K562 (cell line): Measurements from ENCODE around the gene NACC1. TPM values are rescaled to one million over a fixed set of nuclear protein-coding genes. Genes with fewer than 3 reads are reported as not detected.

ENCODE experiments used
- BACH1 ChIP-seq: fragments of 200-800 bp; sonication (Bioruptor generic); IDR thresholded peaks from 2 replicates; pipeline ENCODE4 v1.6.1; 2016; ENCODE audit warnings: missing genetic modification characterization, missing compliant biosample characterization
- JUND ChIP-seq, 2 experiments: IDR thresholded peaks; 2 replicates in 1 of 2; 3 replicates in 1 of 2; pipeline ENCODE4 v1.6.1; 2011; ENCODE audit warnings: borderline replicate concordance in 2 of 2, low read depth in 2 of 2, low read length in 2 of 2, improper control_type of control experiment in 1 of 2, missing biosample characterization in 1 of 2, missing genetic modification characterization in 1 of 2, missing genetic modification reagents in 1 of 2
- KDM1A ChIP-seq, 2 experiments: fragments of 450-650 bp; IDR thresholded peaks; 2 replicates each; pipeline ENCODE4 v1.6.1; 2016; ENCODE audit warnings: mild to moderate bottlenecking in 2 of 2
- KDM4B ChIP-seq, 2 experiments: fragments of 450-650 bp in 1 of 2; sonication (generic) in 1 of 2; IDR thresholded peaks; 2 replicates each; pipeline ENCODE4 v1.6.1; 2016 to 2017; ENCODE audit warnings: borderline replicate concordance in 2 of 2, antibody characterized with exemption in 1 of 2, low read depth in 1 of 2, mild to moderate bottlenecking in 1 of 2
- KHSRP ChIP-seq: fragments of 450-650 bp; IDR thresholded peaks from 2 replicates; pipeline ENCODE4 v1.6.1; 2017
- MTA2 ChIP-seq: fragments of 450-650 bp; IDR thresholded peaks from 2 replicates; pipeline ENCODE4 v1.6.1; 2016; ENCODE audit warnings: low read depth
- PTBP1 ChIP-seq: fragments of 200-400 bp; formaldehyde crosslinking; IDR thresholded peaks from 2 replicates; pipeline ENCODE4 v1.6.1; 2017; ENCODE audit warnings: low read depth, low read length
- PTTG1 ChIP-seq: fragments of 450-650 bp; IDR thresholded peaks from 2 replicates; pipeline ENCODE4 v1.6.1; 2016; ENCODE audit warnings: low read depth, mild to moderate bottlenecking, missing genetic modification characterization, missing compliant biosample characterization
- RFX5 ChIP-seq: IDR thresholded peaks from 2 replicates; pipeline ENCODE4 v1.6.1; 2011; ENCODE audit warnings: low read depth, mild to moderate bottlenecking, improper control_type of control experiment, low read length
- SMAD1 ChIP-seq: fragments of 150-350 bp; IDR thresholded peaks from 2 replicates; pipeline ENCODE4 v1.6.1; 2014; ENCODE audit warnings: low read length, low read depth; ENCODE audit not compliant: partially characterized antibody
- STAT5A ChIP-seq: IDR thresholded peaks from 2 replicates; pipeline ENCODE4 v1.6.1; 2012; ENCODE audit warnings: low read length, inconsistent platforms, borderline replicate concordance
- YY1 ChIP-seq, 3 experiments: IDR thresholded peaks; 2 replicates each; pipeline ENCODE4 v1.6.1; 2011; ENCODE audit warnings: low read length in 2 of 3, mild to moderate bottlenecking in 2 of 3, moderate library complexity in 2 of 3, borderline replicate concordance in 1 of 3, control low read depth in 1 of 3, low read depth in 1 of 3; ENCODE audit not compliant: insufficient read depth in 3 of 3, insufficient replicate concordance in 2 of 3, control insufficient read depth in 1 of 3, insufficient read length in 1 of 3; ENCODE audit errors: extremely low read depth in 1 of 3
- ZC3H11A ChIP-seq: IDR thresholded peaks from 2 replicates; pipeline ENCODE4 v1.6.1; 2012; ENCODE audit warnings: low read depth, low read length, improper control_type of control experiment
- ZNF436 ChIP-seq: fragments of 250-450, 450-650 bp; sonication (Bioruptor Pico); formaldehyde crosslinking; IDR thresholded peaks from 2 replicates; pipeline ENCODE4 v1.7.0; 2020; ENCODE audit warnings: mild to moderate bottlenecking
- polyA plus RNA-seq, 8 experiments: library from polyadenylated mRNA; depleted of rRNA in 4 of 8; stranded (reverse) in 5 of 8; unstranded in 3 of 8; fragments of >200 nt; fragmentation: Nextera tagmentation in 2 of 8; fragmentation: Illumina TruSeq in 1 of 8; extraction: Ambion mirVana in 2 of 8; extraction: Trizol in 1 of 8; gene quantifications; 2 replicates each; pipeline versions ENCODE4 v1.2.1 to v1.2.3, GENCODE V29; 2011 to 2014; ENCODE audit warnings: inconsistent platforms in 1 of 8, missing spikeins in 1 of 8
- total RNA-seq, 7 experiments: library from RNA; depleted of rRNA in 6 of 7; stranded (reverse); fragments of >200 nt in 6 of 7; fragmentation: Illumina TruSeq in 2 of 7; extraction: Trizol in 2 of 7; gene quantifications; 2 replicates each; pipeline versions ENCODE4 v1.2.1 to v1.2.3, GENCODE V29; 2011 to 2021; ENCODE audit warnings: low replicate concordance in 1 of 7
- TF ChIP-seq, protein P1 (sequence below): fragments of 450-650 bp; IDR thresholded peaks from 2 replicates; pipeline ENCODE4 v1.6.1; 2017; ENCODE audit warnings: antibody characterized with exemption, mild to moderate bottlenecking
- TF ChIP-seq, protein P2 (sequence below): fragments of 450-650 bp; IDR thresholded peaks from one replicate; pipeline ENCODE4 v1.6.1; 2018; ENCODE audit warnings: mild to moderate bottlenecking, moderate library complexity; ENCODE audit not compliant: partially characterized antibody

The NACC1 gene
- total and polyA plus RNA-seq, 9 of the 15 experiments (the other 6 are each of a cell fraction or from before 2014, with no cell fraction given): 0.04 to 96.6 (median 25.8) TPM

DNA sequence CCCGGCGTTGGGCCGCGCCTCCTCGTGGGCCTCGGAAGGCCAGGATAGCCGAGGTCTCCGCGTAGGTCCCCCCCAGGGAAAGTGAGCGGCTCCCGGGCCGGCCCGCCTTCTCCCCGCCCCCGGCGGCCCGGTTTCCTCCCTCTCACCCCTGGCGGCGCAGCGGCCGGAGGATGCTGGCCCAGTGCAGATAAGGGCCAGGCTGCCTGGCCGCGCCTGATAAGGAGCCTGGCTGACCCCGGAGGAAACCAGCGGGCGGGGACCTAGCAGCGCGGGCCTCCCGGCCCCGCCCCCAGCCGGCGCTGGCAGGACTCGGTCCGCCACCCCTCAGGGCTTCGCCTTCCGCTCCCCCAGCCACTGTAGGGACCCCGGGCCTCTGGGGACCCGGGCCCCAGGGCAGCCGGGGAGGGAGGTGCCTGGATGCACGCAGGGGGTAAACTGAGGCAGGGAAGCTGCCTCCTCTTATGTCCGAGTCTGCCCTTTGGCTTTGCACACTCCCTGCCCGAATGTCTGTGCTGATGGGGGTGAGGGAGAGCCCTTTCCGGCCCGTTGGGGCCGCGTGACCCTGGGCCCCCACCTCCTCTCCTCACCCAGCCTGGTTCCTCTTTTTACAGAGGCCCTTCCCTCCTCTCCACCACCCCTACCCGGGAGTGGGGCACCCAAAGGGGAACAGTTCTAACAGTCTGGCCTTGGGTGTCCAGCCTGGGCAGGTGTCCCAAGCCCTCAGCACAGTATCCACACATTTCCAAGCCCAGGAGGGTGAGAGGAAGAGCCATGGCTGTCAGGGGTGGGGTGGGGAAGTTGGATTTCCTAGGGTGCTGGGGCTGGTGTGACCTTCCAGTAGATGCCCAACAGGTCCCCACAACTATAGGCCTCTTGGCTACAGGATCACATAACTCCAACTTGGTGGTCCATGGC, 15.1 kb upstream of the NACC1 start, which contains the start of gene LYL1 (continued):
- TF ChIP-seq STAT5A (peak; percentile 93), BACH1 (tag) (0 out of 2 replicates have a peak, but pooled peaks have one; percentile 16), KHSRP (peak; percentile 76), RFX5 (no peak), MTA2 (peak; percentile 98), JUND (IDR thresholded peaks at IDR 0.05; ENCODE audit: borderline replicate concordance, low read depth, low read length) (peak; percentile 59; the same call in 1 of the 2 replicates), JUND (tag; IDR thresholded peaks at IDR 0.05; ENCODE audit: borderline replicate concordance, low read depth, low read length) (peak; percentile 58; the same call in 1 of the 3 replicates), ZNF436 (CRISPR knock-in tag) (peak; percentile 44; the same call in 1 of the 2 replicates), SMAD1 (peak; percentile 93), ZC3H11A (no peak), PTBP1 (0 out of 2 replicates have a peak, but pooled peaks have one; percentile 30), YY1 (IDR thresholded peaks at IDR 0.05; ENCODE audit: borderline replicate concordance in 1 of 3, control insufficient read depth in 1 of 3, extremely low read depth in 1 of 3, insufficient read depth in 3 of 3, insufficient read length in 1 of 3, insufficient replicate concordance in 2 of 3, low read depth in 1 of 3, low read length in 2 of 3) (peak in 1 of 3 experiments; percentile 64), KDM1A (IDR thresholded peaks at IDR 0.05) (peak; percentile 80 to 85), PTTG1 (peak; percentile 34; the same call in 1 of the 2 replicates), KDM4B (IDR thresholded peaks at IDR 0.05; ENCODE audit: borderline replicate concordance in 2 of 2, low read depth in 1 of 2) (no peak; a peak in 1 of 4 replicates)
- TF ChIP-seq, protein P1, sequence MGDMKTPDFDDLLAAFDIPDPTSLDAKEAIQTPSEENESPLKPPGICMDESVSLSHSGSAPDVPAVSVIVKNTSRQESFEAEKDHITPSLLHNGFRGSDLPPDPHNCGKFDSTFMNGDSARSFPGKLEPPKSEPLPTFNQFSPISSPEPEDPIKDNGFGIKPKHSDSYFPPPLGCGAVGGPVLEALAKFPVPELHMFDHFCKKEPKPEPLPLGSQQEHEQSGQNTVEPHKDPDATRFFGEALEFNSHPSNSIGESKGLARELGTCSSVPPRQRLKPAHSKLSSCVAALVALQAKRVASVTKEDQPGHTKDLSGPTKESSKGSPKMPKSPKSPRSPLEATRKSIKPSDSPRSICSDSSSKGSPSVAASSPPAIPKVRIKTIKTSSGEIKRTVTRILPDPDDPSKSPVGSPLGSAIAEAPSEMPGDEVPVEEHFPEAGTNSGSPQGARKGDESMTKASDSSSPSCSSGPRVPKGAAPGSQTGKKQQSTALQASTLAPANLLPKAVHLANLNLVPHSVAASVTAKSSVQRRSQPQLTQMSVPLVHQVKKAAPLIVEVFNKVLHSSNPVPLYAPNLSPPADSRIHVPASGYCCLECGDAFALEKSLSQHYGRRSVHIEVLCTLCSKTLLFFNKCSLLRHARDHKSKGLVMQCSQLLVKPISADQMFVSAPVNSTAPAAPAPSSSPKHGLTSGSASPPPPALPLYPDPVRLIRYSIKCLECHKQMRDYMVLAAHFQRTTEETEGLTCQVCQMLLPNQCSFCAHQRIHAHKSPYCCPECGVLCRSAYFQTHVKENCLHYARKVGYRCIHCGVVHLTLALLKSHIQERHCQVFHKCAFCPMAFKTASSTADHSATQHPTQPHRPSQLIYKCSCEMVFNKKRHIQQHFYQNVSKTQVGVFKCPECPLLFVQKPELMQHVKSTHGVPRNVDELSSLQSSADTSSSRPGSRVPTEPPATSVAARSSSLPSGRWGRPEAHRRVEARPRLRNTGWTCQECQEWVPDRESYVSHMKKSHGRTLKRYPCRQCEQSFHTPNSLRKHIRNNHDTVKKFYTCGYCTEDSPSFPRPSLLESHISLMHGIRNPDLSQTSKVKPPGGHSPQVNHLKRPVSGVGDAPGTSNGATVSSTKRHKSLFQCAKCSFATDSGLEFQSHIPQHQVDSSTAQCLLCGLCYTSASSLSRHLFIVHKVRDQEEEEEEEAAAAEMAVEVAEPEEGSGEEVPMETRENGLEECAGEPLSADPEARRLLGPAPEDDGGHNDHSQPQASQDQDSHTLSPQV: peak; percentile 96
- TF ChIP-seq, protein P2, sequence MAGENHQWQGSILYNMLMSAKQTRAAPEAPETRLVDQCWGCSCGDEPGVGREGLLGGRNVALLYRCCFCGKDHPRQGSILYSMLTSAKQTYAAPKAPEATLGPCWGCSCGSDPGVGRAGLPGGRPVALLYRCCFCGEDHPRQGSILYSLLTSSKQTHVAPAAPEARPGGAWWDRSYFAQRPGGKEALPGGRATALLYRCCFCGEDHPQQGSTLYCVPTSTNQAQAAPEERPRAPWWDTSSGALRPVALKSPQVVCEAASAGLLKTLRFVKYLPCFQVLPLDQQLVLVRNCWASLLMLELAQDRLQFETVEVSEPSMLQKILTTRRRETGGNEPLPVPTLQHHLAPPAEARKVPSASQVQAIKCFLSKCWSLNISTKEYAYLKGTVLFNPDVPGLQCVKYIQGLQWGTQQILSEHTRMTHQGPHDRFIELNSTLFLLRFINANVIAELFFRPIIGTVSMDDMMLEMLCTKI: no peak
